Measurements from ENCODE around the gene PPARA.

PPARA gene

DNA sequence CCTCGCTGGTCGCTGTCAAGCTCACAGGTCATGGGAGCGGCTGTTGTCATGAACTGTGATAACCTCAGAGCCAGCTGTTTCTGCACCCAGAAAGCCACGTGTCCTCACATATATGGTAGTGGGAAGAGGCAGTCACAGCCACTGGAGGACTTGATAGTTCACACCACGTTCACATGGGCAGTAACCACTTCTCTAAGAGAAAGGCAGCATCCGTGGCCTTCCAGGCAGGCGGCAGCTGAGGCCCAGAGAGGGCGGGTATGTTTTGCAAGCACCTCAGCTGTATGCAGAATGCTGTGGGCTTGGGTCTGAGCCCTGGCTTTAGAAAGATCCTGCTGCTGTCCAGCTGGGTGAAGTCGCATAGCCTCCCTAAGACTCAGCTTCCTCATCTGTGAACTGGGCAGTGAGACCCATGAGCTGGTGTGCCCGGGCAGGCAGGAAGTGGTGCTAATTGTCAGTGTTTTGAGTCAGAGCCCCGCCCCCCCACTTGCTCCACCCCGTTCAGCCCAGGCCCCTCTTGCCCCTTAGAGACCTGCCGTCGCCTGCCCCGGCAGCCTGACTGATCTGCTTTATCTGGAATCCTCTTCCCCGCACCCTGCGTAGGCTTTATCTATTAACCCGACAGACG lies 130.8 kb downstream of the PPARA start:
- no peak for DNase-seq

DNA sequence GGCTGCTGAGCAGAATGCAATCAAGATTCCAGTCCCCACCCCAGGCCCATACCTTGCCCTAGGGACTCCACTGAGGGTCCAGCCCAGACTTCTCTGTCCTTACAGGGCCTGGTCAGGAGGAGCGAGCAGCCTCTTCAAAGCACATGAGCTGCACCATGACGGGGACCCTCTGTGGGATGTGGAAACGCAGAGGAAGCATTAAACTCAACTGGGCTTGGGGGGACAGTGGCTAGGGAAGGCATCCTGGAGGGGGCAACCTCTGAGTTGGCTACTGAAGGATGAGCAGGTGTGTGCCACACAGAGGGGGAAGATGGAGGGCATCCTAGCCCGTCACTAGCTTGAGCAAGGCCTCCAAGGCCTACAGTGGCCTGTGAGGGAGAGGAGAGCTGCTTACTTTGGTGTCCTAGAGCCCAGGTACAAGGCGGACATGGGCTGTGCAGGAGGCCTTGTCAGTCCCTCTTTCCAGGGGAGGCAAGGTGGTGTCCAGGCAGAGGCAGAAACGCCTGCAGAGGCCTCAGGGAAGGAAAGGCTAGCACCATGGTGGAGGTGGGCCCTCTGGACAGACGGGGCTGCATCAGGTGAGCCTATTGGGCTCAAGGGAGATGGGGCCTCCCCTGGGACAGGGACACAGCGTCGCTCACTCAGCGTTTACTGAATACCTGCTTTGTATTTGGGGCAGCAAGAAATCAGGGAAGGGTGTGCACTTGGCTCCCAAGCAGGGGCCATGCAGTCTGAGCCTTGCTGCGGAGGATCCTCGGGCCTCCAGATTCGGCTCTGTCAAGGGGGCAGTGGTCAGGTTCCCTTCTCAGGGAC lies 131.7 kb downstream of the PPARA start:
- DNase-seq, result no peak

DNA sequence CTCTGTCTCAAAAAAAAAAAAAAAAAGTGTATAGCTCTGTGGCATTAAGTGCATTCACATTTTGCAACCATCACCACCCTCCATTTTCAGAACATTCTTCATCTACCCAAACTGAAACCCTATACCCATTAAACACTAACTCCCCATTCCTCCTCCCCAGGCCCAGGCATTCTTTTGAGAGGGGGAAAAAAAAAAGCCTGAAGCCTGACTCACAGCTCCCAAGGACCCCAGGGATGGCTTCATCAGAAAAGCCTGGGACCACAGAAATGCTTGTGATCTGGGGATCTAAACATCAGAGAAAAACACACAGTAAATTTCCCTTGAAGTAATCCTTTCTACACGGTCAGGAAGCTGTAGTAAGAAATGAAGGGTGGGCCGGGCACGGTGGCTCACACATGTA lies 135.7 kb downstream of the PPARA start:
- DNase-seq, result no peak

DNA sequence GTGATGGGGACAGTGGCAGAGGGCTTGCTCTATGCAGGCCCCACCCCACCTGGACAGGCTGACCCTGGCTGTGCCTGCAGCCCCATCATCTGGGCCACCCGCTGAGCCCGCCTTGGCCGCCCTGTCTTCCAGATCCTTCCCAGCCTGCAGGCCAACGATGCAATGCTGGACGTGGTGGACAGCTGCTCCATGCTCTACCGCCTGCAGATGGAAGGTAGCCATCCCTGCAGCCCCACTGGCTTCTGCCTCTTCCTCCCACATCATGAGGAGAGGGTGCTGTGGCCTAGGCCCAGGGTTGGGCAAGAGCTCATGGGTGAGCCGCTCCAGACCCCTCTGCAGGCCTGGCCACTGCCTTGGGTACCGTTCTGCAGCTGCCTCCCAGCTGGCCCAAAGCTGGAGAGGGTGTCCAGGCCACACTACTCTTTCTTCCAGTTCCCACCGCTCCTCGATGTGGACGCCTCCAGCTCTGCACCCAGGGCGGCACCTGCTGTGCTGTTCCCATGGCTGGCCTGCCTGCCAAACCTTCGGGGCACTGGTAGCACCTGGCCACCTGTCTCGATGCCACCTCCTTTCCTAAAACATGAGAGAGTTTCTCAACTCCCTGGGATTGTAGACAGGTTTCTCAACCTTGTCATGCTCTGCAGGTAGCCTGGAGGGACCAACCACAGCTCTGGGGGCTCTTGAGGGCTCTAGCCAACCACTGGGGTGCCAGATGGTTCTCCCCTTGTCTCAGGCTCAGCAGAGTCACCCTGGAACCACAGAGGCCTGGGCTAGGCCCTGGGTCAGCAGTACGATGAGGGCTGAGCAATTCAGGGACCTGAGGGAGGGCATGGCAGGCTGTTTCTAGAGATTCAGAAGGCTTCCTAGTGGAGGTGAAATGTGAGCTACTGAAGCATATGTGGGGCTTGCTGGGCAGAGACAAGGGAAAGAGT lies 136.9 kb downstream of the PPARA start:
- no peak for DNase-seq

DNA sequence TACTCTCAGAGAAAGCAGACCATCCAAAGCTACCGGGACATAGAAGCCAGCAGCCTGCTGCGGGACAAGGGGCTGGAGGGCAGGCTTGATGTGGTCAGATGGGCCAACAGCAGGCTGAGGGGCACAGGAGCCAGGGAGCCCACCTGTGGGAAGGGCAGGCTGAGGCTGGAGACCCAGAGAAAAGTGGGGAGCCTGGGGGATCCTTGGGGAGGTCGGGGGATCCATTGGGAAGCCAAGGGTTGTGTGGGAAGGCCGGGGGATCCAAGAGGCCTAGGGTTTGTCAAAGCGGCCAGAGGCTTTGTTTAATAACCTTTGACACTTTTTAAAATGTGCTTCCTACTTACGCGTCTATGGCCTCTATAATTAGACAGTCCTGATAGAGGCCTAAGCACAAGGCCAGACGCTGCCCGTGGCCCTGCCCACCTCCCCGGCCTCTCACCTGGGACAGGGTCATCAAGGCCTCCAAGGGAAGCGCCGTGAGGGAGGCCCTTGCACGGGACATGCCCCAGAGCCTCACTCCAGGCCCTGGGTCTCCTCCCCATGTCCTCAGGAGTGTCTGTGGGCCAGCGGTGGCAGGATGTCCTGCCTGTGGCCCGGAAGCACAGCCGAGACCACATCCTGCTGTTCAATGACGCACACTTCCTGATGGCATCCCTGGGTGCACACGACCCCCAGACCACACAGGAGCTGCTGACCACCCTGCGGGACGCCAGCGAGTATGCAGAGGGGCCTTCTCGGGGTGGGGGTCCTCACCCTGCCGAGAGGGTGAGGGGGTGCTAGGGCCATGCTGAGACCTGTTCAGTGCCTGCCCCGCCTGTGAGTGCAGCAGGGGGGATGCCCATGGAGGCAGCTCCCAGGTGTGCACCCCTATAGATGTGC lies 137.8 kb downstream of the PPARA start:
- no peak for DNase-seq

- DNase-seq, result no peak
These were observed 138.5 kb downstream of the PPARA start for GRCh38 chr22:46288846-46289243.

- no peak for DNase-seq
These were observed 139.0 kb downstream of the PPARA start for GRCh38 chr22:46289244-46289891.

- no peak for DNase-seq
These were observed 140.0 kb downstream of the PPARA start for GRCh38 chr22:46290121-46290842.

GRCh38 chr22:46290843-46291785 lies 140.8 kb downstream of the PPARA start:
- no peak for DNase-seq

DNA sequence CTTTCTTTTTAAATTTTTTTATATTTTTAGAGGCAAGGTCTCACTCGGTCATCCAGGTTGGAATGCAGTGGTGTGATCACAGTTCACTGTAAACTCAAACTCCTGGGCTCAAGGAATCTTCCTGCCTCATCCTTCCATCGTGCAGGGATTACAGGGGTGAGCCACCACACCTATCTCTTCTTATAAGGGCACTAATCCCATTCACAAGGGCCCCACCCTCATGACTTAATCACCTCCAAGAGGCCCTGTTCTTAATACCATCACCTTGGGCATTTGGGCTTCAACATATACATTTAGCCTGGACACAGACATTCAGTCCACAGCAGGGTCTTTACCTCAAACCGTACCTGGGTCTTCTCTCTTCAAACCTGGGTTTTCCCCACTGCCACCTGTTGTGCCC lies 141.8 kb downstream of the PPARA start:
- DNase-seq, result no peak

GRCh38 chr22:46292732-46293131 lies 142.4 kb downstream of the PPARA start:
- no peak for DNase-seq
